H1 (cell line): Measurements from ENCODE around the gene FGF6. TPM values are rescaled to one million over a fixed set of nuclear protein-coding genes. Genes with fewer than 3 reads are reported as not detected.

Experiments used
- BRCA1 ChIP-seq: IDR thresholded peaks from 2 replicates; pipeline ENCODE4 v1.6.1; 2012; ENCODE audit warnings: low read depth, low read length, improper control_type of control experiment
- CEBPB ChIP-seq: IDR thresholded peaks from 2 replicates; pipeline ENCODE4 v1.6.1; 2012; ENCODE audit warnings: low read depth, low read length
- CHD2 ChIP-seq: IDR thresholded peaks from 2 replicates; pipeline ENCODE4 v1.6.1; 2012; ENCODE audit warnings: low read length, improper control_type of control experiment
- HDAC6 ChIP-seq: IDR thresholded peaks from one replicate; pipeline ENCODE4 v1.7.1; 2012; ENCODE audit warnings: low read depth, mild to moderate bottlenecking, inconsistent platforms, low read length, moderate library complexity
- JUN ChIP-seq: IDR thresholded peaks from 2 replicates; pipeline ENCODE4 v1.6.1; 2011; ENCODE audit warnings: low read depth, mild to moderate bottlenecking, improper control_type of control experiment, low read length
- KDM4A ChIP-seq: IDR thresholded peaks from one replicate; pipeline ENCODE4 v1.7.1; 2012; ENCODE audit warnings: low read depth, mild to moderate bottlenecking, moderate library complexity, low read length, inconsistent platforms; ENCODE audit not compliant: severe bottlenecking
- KDM5A ChIP-seq: fragments of 200-600 bp; IDR thresholded peaks from 2 replicates; pipeline ENCODE4 v1.7.1; 2012; ENCODE audit warnings: mild to moderate bottlenecking, low read length, inconsistent platforms, mixed read lengths
- polyA plus RNA-seq, 7 experiments: library from polyadenylated mRNA; depleted of rRNA in 3 of 7; stranded (reverse) in 5 of 7; unstranded in 2 of 7; fragments of >200 nt in 5 of 7; fragments of 200-250 nt in 2 of 7; gene quantifications; 1 replicate in 5 of 7; 2 replicates in 1 of 7; 4 replicates in 1 of 7; pipeline versions ENCODE4 v1.2.1 to v1.2.3, GENCODE V29; 2011 to 2013; ENCODE audit warnings: missing spikeins in 2 of 7, mixed read lengths in 2 of 7
- total RNA-seq: library from RNA; stranded (reverse); fragmentation: NEBNext Ultra II Directional; extraction: Animal tissue kit (Norgen Biotek cat#: 25700); gene quantifications from 2 replicates; pipeline ENCODE4 v1.2.1, GENCODE V29; 2021
- TF ChIP-seq, protein P1 (sequence below): fragments of 300-600 bp; sonication (generic); IDR thresholded peaks from 2 replicates; pipeline ENCODE4 v1.7.1; 2012; ENCODE audit warnings: low read length, moderate library complexity, mild to moderate bottlenecking, inconsistent platforms; ENCODE audit not compliant: insufficient replicate concordance
- TF ChIP-seq, protein P2 (sequence below): IDR thresholded peaks from 2 replicates; pipeline ENCODE4 v1.6.1; 2011; ENCODE audit warnings: low read length, improper control_type of control experiment

Gene FGF6
- total and polyA plus RNA-seq, 2 of the 8 experiments (the other 6 are each of a cell fraction or from before 2014, with no cell fraction given): not detected

- TF ChIP-seq, protein P1, sequence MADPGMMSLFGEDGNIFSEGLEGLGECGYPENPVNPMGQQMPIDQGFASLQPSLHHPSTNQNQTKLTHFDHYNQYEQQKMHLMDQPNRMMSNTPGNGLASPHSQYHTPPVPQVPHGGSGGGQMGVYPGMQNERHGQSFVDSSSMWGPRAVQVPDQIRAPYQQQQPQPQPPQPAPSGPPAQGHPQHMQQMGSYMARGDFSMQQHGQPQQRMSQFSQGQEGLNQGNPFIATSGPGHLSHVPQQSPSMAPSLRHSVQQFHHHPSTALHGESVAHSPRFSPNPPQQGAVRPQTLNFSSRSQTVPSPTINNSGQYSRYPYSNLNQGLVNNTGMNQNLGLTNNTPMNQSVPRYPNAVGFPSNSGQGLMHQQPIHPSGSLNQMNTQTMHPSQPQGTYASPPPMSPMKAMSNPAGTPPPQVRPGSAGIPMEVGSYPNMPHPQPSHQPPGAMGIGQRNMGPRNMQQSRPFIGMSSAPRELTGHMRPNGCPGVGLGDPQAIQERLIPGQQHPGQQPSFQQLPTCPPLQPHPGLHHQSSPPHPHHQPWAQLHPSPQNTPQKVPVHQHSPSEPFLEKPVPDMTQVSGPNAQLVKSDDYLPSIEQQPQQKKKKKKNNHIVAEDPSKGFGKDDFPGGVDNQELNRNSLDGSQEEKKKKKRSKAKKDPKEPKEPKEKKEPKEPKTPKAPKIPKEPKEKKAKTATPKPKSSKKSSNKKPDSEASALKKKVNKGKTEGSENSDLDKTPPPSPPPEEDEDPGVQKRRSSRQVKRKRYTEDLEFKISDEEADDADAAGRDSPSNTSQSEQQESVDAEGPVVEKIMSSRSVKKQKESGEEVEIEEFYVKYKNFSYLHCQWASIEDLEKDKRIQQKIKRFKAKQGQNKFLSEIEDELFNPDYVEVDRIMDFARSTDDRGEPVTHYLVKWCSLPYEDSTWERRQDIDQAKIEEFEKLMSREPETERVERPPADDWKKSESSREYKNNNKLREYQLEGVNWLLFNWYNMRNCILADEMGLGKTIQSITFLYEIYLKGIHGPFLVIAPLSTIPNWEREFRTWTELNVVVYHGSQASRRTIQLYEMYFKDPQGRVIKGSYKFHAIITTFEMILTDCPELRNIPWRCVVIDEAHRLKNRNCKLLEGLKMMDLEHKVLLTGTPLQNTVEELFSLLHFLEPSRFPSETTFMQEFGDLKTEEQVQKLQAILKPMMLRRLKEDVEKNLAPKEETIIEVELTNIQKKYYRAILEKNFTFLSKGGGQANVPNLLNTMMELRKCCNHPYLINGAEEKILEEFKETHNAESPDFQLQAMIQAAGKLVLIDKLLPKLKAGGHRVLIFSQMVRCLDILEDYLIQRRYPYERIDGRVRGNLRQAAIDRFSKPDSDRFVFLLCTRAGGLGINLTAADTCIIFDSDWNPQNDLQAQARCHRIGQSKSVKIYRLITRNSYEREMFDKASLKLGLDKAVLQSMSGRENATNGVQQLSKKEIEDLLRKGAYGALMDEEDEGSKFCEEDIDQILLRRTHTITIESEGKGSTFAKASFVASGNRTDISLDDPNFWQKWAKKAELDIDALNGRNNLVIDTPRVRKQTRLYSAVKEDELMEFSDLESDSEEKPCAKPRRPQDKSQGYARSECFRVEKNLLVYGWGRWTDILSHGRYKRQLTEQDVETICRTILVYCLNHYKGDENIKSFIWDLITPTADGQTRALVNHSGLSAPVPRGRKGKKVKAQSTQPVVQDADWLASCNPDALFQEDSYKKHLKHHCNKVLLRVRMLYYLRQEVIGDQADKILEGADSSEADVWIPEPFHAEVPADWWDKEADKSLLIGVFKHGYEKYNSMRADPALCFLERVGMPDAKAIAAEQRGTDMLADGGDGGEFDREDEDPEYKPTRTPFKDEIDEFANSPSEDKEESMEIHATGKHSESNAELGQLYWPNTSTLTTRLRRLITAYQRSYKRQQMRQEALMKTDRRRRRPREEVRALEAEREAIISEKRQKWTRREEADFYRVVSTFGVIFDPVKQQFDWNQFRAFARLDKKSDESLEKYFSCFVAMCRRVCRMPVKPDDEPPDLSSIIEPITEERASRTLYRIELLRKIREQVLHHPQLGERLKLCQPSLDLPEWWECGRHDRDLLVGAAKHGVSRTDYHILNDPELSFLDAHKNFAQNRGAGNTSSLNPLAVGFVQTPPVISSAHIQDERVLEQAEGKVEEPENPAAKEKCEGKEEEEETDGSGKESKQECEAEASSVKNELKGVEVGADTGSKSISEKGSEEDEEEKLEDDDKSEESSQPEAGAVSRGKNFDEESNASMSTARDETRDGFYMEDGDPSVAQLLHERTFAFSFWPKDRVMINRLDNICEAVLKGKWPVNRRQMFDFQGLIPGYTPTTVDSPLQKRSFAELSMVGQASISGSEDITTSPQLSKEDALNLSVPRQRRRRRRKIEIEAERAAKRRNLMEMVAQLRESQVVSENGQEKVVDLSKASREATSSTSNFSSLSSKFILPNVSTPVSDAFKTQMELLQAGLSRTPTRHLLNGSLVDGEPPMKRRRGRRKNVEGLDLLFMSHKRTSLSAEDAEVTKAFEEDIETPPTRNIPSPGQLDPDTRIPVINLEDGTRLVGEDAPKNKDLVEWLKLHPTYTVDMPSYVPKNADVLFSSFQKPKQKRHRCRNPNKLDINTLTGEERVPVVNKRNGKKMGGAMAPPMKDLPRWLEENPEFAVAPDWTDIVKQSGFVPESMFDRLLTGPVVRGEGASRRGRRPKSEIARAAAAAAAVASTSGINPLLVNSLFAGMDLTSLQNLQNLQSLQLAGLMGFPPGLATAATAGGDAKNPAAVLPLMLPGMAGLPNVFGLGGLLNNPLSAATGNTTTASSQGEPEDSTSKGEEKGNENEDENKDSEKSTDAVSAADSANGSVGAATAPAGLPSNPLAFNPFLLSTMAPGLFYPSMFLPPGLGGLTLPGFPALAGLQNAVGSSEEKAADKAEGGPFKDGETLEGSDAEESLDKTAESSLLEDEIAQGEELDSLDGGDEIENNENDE: no peak
- TF ChIP-seq CEBPB: no peak
- no peak for TF ChIP-seq HDAC6
- TF ChIP-seq, protein P2, sequence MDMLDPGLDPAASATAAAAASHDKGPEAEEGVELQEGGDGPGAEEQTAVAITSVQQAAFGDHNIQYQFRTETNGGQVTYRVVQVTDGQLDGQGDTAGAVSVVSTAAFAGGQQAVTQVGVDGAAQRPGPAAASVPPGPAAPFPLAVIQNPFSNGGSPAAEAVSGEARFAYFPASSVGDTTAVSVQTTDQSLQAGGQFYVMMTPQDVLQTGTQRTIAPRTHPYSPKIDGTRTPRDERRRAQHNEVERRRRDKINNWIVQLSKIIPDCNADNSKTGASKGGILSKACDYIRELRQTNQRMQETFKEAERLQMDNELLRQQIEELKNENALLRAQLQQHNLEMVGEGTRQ: no peak
- no peak for TF ChIP-seq CHD2
- TF ChIP-seq KDM4A: no peak
- no peak for TF ChIP-seq BRCA1
- no peak for TF ChIP-seq KDM5A
- TF ChIP-seq JUN: no peak
Measured at GRCh38 chr12:4433745-4434058, 11.9 kb downstream of the FGF6 start (continued).
